Epidermal melanocyte (primary cell): Measurements from ENCODE around the gene MTCL3.

ENCODE experiments used
- DNase-seq: peaks from one replicate; pipeline ENCODE4 v3.0.0; 2011; ENCODE audit warnings: low spot score; ENCODE audit not compliant: insufficient read length

Gene MTCL3

DNA sequence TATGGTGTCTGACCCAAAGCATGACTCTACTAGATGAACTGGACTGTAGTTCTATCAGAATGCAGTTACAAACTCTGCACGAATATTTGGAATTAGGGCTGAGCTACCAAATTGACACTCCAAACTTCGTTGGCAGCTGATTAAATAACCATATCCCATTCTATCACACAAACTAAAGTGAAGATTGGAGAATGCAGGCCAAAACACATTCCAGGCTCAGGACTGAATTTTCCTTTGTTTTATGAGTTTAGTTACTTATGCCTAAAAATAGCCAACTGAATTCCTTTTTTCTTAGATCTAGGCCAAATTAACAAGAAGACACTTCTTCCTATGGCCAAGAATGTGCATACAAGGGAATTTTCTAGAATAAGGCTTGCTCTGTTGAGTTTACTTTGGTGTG, 50.2 kb downstream of the MTCL3 start:
- DNase-seq: no peak

DNA sequence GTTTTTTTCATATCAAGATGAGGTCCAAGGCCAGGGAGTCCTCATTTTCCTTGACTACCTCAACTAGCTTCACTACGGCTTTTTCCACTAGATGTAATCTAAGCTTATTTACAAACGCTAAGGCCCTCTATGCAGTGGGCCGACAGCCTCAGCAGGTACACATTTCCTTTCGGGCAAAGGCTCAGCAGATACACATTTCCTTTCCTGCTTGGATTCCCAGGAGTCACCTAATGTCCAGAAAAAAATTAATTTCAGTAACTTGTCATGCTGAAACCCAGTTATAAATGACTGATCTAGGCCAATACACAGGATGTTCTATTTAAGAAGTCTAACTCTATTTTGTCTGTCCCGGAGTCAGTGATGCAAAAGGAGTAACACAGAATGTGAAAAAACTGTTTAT, 52.7 kb downstream of the MTCL3 start:
- no peak for DNase-seq

- peak; percentile 54 for DNase-seq
These were observed 54.2 kb downstream of the MTCL3 start for GRCh38 chr6:127464881-127465459.

GRCh38 chr6:127464161-127464880, 54.8 kb downstream of the MTCL3 start:
- DNase-seq: no peak

DNA sequence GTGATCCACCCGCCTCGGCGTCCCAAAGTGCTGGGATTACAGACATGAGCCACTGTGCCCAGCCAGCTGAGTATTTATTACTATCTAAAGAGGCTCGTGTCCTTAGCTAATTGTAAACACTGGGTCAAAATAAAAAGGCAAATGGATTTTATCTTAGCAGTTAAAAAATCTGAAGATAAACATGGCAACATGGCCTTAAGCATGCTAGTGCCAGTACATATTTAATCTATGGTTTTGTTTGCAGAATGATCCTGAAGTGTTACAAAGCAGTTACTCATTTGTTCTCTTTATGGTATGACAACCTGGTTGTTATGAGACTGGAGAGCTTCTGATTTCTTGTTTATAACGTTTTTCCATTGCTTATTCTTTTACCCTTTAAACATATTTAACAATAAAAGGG, 56.1 kb downstream of the MTCL3 start:
- no peak for DNase-seq

DNA sequence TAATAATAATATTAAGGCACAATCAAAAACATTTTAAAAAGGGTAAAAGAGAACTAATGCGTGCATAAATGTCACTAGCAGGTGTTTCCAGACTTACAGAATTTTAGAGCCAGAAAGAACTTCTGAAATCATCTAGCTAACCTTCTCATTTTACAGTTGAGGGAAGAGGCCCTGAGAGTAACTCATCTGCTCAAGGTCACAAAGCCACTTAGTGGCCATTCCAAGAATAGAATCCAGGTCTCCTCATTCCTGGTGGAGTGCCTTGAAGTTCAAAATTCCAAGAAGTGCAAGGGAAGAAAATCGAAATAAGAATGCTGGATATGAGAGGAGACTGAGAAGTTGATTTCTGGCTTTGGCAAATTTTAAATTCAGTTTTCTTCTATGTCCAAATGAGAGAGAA, 56.8 kb downstream of the MTCL3 start:
- no peak for DNase-seq

- DNase-seq: no peak
These were observed 58.7 kb downstream of the MTCL3 start for GRCh38 chr6:127460465-127460864.

DNA sequence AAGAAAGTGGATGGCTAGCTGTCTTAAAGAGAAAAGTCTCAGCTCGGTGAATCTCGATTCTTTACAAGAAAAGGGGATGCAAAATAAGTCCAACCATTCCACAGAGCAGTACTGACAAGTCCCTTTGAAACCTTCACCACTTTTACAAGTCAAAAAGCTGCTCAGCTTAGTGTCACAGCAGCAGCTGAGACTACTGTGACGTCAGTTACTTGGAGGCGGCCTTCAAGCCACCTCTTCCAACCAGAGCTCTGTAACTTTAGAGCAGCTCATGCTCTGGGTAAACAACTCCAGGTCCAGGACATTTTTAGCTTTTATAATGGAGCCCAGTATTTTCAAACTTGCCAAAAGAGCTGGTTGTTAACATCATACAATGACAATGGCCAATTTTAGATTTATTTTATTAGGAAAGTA, 59.9 kb downstream of the MTCL3 start, which contains the start of gene KIAA0408:
Gene KIAA0408 (minus strand): TSS at position 159 of the 411 bp plus-strand sequence. CDS start 5,408 bp downstream, outside the sequence.
- DNase-seq: no peak

DNA sequence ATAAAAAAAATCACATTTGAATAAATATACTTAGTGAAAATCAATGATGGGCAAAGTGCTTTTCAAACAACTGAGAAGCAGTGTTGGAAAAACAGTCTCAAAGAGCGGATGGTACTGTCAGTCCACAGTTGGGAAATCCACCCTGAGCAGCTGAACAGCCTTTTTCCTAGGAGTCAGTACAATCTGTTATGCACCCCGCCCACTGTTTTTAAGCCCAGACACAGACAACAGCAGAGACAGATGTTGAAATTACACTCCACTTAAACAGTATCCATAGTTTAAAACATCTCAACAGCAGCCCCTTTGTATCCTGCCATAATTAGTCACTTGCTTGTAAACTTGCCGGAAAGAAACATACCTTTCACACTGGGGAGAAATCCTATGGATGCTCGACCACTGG, 60.3 kb downstream of the MTCL3 start:
- no peak for DNase-seq

- DNase-seq: no peak
These were observed 60.9 kb downstream of the MTCL3 start for GRCh38 chr6:127458222-127458621.

DNA sequence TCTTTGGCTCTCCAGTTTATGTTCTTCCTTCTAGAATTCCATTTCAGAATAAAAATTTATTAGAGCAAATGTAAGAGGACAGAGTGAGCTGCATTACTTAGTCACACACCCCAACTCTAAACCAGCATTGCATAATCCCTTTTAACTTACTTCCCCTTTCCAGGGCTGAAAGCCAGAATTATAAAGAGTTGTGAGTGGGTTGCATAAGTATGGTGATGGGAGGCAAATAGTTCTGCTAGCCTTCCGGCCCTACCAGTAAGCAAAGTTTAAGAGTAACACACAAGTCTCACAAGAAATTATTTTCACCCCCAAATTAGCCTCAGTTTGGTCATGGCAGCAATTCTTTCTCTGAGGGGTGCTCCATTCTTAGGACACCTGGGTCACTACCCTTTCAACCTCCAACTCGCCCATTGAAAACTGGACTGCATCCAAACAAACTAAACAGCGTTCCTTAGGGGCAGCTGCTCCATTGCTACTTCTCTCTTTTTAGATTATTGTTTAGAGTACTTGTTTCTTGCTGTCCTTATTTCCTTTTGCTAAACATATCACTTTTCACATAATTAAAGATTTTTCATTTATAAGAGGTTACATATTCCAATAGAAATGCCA, 61.6 kb downstream of the MTCL3 start:
- DNase-seq: no peak

GRCh38 chr6:127456465-127456864, 62.7 kb downstream of the MTCL3 start:
- no peak for DNase-seq

DNA sequence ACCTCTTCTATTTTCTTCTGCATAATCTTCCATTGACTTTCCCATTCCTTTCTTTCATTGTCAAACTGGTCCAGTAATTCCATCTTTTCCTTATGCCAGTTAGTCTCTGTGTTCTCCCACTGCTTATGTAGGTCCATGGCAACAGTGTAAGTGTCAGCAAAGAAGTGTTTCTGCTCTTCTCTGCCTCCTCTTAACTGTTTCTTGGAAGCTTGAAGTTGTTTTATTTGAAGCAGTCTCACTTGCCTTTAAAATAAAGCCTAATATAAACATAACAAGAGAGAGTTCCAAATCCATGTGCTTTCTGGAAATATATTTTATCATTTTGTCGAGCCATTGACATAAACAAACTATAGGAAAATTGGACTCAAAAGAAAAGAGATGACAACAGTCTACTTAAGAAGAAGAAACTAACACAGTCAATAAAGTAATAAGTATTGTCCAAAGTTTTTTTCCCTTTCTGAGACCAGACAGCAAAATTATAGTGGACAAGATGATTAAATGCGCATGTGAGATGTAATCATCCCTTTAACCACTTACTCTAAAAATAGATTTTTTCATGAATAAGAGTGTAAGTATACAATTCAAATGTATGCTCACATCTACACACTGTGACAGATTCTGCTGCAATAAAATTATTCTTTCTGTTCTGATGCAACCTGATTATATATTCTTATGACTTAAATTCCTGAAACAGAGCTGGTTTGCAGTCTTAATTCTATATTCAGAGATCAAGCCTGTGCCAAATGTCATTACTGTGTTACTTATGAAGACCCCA, 65.1 kb downstream of the MTCL3 start:
- no peak for DNase-seq

GRCh38 chr6:127452803-127453202, 66.3 kb downstream of the MTCL3 start:
- no peak for DNase-seq

DNA sequence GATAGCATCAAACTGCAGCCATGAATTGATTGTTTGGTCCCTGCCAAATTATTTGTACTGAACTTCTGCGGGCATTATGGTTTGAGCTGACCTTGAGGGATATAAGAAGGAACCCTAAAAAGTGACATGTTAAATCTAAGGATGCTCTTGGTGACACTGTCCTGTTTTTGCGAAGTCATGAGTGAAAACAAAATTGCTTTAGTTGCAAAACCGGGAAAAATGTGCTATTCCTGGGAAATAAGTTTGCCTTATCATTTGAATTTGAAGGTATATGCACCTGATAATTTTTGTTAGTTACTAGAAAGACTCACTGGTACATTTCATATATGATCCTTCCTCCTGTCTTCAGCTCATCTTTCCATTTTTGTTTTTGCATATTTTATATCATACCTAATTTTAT, 67.7 kb downstream of the MTCL3 start:
- no peak for DNase-seq

- no peak for DNase-seq
These were observed 71.4 kb downstream of the MTCL3 start for GRCh38 chr6:127447780-127448179.

DNA sequence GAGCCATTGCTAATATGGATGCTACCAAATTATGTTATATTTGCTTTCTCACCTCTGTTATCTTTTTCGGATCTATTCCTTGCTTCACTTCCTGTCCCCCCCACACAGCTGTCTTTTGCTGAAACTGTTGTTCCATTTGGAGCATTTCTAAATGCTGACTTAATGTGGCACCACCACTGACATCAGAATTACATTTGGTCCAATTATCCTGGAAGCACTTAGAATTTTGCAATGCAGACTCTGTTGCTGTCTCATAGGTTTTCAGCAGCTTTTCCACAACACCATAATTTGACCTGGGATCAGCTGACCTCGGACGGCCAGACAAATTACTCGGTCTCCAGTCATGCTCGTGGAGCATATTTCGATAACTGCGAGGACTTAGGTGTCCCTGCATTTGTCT, 72.8 kb downstream of the MTCL3 start:
- DNase-seq: no peak

GRCh38 chr6:127441881-127442280, 77.3 kb downstream of the MTCL3 start:
- no peak for DNase-seq

GRCh38 chr6:127439718-127440117, 79.4 kb downstream of the MTCL3 start:
- DNase-seq: no peak

- no peak for DNase-seq
These were observed 82.5 kb downstream of the MTCL3 start for GRCh38 chr6:127436578-127437110.

DNA sequence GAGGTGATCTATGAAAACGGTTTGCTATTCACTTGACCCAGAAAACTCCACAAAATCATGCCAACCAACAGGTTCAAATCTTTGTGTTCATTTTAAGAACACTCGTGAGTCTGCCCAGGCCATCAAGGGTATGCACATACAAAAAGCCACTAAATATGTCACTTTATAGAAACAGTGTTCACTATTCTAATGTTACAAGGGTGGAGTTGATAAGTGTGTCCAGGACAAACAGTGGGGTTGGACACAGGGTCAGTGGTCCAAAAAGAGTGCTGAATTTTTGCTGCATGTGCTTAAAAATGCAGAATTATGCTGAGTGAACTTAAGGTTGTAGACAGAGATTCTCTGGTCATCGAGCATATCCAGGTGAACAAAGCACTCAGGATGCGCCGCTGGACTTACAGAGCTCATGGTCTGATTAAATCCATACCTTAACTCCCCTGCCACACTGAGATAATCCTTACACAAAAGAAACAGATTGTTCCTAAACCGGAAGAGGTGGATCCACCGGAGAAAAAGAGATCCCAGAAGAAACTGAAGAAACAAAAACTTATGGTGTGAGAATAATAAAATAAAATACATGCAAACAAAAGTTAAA, 83.4 kb downstream of the MTCL3 start:
- DNase-seq: no peak
